Testis (tissue), 3 donors: ENCODE data around the gene DCXR. TPM values are rescaled to one million over a fixed set of nuclear protein-coding genes. Genes with fewer than 3 reads are reported as not detected.

ENCODE experiments used
- DNase-seq: peaks from one replicate; pipeline ENCODE4 v3.0.0-alpha.2; 2019
- H3K27ac ChIP-seq, 2 donors: fragments of 200-600 bp; sonication (generic); one replicate each; pipeline ENCODE4 v1.5.1; 2019
- H3K27me3 ChIP-seq: fragments of 200-600 bp; sonication (generic); one replicate; pipeline ENCODE4 v1.5.1; 2019
- H3K36me3 ChIP-seq: fragments of 200-600 bp; sonication (generic); one replicate; pipeline ENCODE4 v1.5.1; 2017; ENCODE audit warnings: low read depth; ENCODE audit errors: missing control alignments
- H3K4me1 ChIP-seq: fragments of 200-600 bp; sonication (generic); one replicate; pipeline ENCODE4 v1.5.1; 2019
- H3K4me3 ChIP-seq, 2 donors: fragments of 200-600 bp; sonication (generic); one replicate each; pipeline ENCODE4 v1.5.1; 2017 to 2019
- H3K9me3 ChIP-seq: fragments of 200-600 bp; sonication (generic); one replicate; pipeline ENCODE4 v1.5.1; 2017
- CTCF ChIP-seq, 3 experiments: fragments of 450-650 bp in 2 of 3; fragments of 200-600 bp in 1 of 3; sonication (generic) in 1 of 3; IDR thresholded peaks; one replicate each; pipeline ENCODE4 v1.5.1; 2016 to 2019; ENCODE audit warnings: antibody characterized with exemption in 3 of 3, mild to moderate bottlenecking in 2 of 3, moderate library complexity in 1 of 3
- POLR2A ChIP-seq: fragments of 450-650 bp; IDR thresholded peaks from one replicate; pipeline ENCODE4 v1.6.1; 2017; ENCODE audit warnings: antibody characterized with exemption, mild to moderate bottlenecking, moderate library complexity
- WGBS, 2 donors: methylation state at CpG; one replicate each; pipeline ENCODE4 v1.1.5; 2018; 5-methylcytosine and 5-hydroxymethylcytosine counted together
- intact Hi-C: fragments of 100-400 bp; cut with DNase I; formaldehyde crosslinking; loops from one replicate; pipeline ENCODE4 v1.15.1; 2023; ENCODE audit warnings: low total_unique reads
- polyA plus RNA-seq: library from polyadenylated mRNA; stranded (reverse); fragments of 350-450 nt; fragmentation: Illumina TruSeq; extraction: RNeasy Lipid Tissue Mini Kit (QIAGEN cat#74804); gene quantifications from one replicate; pipeline ENCODE4 v1.2.3, GENCODE V29; 2014; ENCODE audit warnings: low read depth, low replicate concordance; ENCODE audit not compliant: insufficient read depth
- total RNA-seq, 2 donors: library from RNA; depleted of rRNA; stranded (reverse); fragments of >200 nt; gene quantifications; one replicate each; pipeline ENCODE4 v1.2.3, GENCODE V29; 2016

Gene DCXR
- total and polyA plus RNA-seq, 3 donors from 2014 or later = 109 to 188 (median 134) TPM

DNA sequence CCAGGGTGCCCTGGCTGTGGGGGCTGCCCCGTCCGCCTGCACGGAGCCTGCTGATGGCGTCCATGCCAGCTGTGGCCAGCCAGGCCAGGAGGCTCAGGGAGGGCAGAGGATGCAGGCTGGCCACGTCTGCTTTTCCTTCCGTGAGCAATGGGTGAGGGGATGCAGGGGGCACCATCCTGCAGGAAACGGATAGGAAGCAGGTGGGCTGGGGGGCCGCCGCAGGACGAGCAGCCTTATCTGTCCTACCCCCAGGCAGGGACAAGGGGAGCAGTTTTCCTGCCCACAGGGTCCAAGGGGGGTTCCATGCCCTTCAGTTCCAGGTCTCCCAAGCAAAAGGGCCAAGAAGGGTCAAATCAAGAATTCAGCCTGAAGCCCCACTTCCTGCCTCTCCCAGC is 21.4 kb upstream of the DCXR start:
- TF ChIP-seq CTCF (IDR thresholded peaks at IDR 0.05) = no peak
- no peak for TF ChIP-seq POLR2A
- Histone ChIP-seq H3K27ac (no peak overlapping the region), H3K4me3 (no peak overlapping the region), H3K4me1 (no peaks in the 10 kb centered on the region), H3K36me3 (no peaks in the 10 kb centered on the region), H3K27me3 (no peaks in the 10 kb centered on the region), H3K9me3 (no peaks in the 10 kb centered on the region)
- intact Hi-C loops = no loop called here
- DNase-seq = no peak
- WGBS, 2 donors = 78 to 85% methylated on average over 4 to 10 of the region's 10 CpGs

GRCh38 chr17:82058230-82058854 is 20.8 kb upstream of the DCXR start:
- no peak for TF ChIP-seq POLR2A
- no peak for TF ChIP-seq CTCF (IDR thresholded peaks at IDR 0.05)
- intact Hi-C loops = no loop called here
- H3K27me3 ChIP-seq = no peaks in the 10 kb centered on the region
- H3K27ac ChIP-seq = no peak overlapping the region
- H3K4me3 ChIP-seq = no peak overlapping the region
- WGBS, 2 donors = 77 to 85% methylated on average over 10 to 17 of the region's 17 CpGs
- H3K36me3 ChIP-seq = no peaks in the 10 kb centered on the region
- no peaks in the 10 kb centered on the region for H3K9me3 ChIP-seq
- H3K4me1 ChIP-seq = peaks cover under 1% of the 10 kb centered on the region
- DNase-seq = no peak

GRCh38 chr17:82056729-82057621 is 19.5 kb upstream of the DCXR start:
- WGBS, 2 donors = 72 to 76% methylated on average over 7 to 24 of the region's 29 CpGs
- no peak overlapping the region for H3K4me3 ChIP-seq
- no peak overlapping the region for H3K27ac ChIP-seq
- H3K9me3 ChIP-seq = no peaks in the 10 kb centered on the region
- no peaks in the 10 kb centered on the region for H3K27me3 ChIP-seq
- TF ChIP-seq CTCF (IDR thresholded peaks at IDR 0.05) = no peak
- no peak for TF ChIP-seq POLR2A
- H3K36me3 ChIP-seq = no peaks in the 10 kb centered on the region
- DNase-seq = no peak
- intact Hi-C loops = no loop called here
- peaks cover 11% of the 10 kb centered on the region for H3K4me1 ChIP-seq

DNA sequence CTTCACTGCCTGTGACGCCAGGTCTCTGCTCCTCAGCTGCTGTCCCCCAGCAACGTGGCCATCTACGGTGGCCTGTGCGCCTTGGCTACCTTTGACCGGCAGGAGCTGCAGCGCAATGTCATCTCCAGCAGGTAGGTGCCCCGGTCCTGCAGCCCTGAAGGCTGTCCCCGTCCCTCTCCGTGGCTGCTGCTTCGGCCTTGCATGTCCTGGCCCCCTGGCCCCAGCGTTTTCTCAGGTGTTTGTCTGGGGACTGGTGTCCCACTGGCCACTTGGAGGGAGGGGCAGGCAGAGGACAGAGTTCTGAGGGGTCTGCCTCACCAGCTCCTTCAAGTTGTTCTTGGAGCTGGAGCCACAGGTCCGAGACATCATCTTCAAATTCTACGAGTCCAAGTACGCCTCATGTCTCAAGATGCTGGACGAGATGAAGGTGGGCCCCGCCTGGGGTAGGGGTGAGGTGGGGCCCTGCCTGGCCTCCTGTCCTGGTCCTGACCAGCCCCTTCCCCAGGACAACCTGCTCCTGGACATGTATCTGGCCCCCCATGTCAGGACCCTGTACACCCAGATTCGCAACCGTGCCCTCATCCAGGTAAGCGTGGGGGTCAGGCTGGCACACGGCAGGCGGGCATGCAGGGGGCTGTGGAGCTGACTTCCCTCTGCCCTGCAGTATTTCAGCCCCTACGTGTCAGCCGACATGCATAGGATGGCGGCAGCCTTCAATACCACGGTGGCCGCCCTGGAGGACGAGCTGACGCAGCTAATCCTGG is 18.6 kb upstream of the DCXR start:
- Histone ChIP-seq H3K27me3 (no peaks in the 10 kb centered on the region), H3K4me3 (no peak overlapping the region), H3K36me3 (no peaks in the 10 kb centered on the region), H3K4me1 (peaks cover 11% of the 10 kb centered on the region), H3K9me3 (no peaks in the 10 kb centered on the region), H3K27ac (no peak overlapping the region)
- TF ChIP-seq CTCF (IDR thresholded peaks at IDR 0.05) (no peak), POLR2A (no peak)
- no peak for DNase-seq
- intact Hi-C loops = no loop called here
- WGBS, 2 donors = 88 to 94% methylated on average over 21 to 27 of the region's 28 CpGs
